GM19239 (cell line): ENCODE results near the gene IL17REL.
"Not testable (repeated sequence)": the region's sequence is repeated elsewhere in the genome, so short reads cannot be mapped to it uniquely, and the experiment has no call there.

ENCODE experiments used
- DNase-seq: peaks from one replicate; pipeline ENCODE4 v3.0.0; 2011; ENCODE audit warnings: low spot score; ENCODE audit not compliant: insufficient read length
- FAIRE-seq: peaks from 2 replicates; lab custom pipeline; 2011; peaks lifted over from hg19 to GRCh38; lab: Jason Lieb, UNC

Gene IL17REL

GRCh38 chr22:49949914-49950292, 62.7 kb downstream of the IL17REL start:
- no peak for FAIRE-seq
- DNase-seq: no peak

DNA sequence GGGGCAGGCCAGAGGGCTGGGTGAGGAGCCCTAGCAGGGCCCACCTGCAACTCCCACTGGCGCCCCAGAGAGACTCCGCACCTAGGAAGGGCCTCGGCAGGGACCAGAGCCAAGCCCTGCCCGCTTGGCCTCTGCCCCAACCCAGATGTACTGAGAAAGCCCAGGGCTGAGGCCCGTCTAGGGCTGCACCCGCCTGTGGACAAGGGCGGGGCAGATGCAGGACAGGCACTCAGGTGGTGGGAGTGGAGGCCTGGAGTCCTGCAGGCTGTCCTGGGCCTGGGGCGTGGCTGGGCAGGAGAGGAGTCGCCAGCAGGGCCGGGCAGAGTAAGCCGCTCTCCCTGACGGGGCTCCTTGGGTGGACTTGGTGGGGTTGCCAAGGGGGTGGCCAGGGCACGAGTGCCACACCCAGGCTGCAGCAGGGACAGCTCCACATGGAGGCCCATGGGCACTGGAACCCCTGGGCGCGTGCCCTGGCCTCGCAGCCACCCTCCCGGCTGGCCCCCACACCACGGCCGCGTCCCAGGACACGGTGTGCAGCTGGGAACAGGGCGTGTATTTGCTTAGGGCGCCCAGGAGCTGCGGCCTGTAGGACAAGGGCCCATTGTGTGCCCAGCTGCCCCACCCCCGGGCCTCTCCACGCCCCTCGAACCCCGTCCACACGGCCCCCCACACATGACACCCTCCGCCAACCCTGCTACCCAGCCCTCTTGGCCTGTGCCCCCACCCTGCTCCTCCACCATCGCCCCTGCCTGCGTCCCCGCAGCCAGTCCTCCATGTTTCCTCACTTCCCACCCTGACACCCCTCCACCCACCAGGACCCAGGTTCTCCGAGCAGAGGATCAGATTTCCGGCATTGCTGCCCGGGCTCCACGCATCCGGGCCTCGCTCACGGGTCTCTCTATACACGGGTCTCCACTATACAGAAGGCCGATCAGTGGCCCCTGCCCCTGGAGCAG, 63.3 kb downstream of the IL17REL start:
- FAIRE-seq (no peak), DNase-seq (no peak)

DNA sequence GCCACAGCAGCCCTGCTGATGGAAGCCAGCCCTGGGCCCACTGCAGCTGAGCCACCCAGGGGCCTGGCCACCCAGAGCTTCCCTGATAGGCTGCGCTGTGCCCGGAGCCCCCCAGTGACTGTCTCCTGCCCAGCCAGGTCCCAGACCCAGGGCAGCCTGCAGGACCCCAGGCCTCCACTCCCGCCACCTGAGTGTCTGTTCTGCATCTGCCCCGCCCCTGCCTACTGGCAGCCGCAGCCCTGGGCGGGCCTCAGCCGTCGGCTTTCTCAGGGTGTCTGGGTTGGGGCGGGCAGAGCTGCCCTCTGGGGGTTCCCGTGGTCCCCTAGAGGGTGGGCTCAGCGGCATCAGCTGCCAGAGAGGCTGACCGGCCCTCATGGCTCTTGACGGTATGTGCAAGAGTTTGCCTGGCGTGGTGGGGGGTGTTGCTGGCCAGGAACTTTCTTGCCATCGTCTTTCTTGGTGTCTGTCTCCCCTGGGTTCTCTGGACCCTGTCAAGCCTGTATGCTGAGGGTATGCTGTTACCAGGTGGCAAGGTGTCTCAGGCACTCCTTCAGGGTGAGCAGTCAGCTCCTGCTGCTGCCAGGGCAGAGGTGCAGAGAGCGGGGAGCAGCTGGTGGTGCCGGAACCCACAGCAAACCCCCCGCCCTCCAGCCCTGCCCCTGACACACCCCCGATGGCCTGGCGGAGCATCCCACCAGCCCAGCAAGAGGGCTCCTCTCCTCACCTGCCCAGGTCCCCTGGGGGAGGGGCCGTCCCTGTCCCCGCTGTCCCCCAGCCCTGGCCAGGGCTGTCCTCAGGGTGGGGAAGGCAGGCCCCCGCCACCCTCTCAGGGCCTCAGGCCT, 64.2 kb downstream of the IL17REL start:
- DNase-seq (no peak), FAIRE-seq (no peak)

GRCh38 chr22:49947296-49947622, 65.3 kb downstream of the IL17REL start:
- DNase-seq (no peak), FAIRE-seq (no peak)

DNA sequence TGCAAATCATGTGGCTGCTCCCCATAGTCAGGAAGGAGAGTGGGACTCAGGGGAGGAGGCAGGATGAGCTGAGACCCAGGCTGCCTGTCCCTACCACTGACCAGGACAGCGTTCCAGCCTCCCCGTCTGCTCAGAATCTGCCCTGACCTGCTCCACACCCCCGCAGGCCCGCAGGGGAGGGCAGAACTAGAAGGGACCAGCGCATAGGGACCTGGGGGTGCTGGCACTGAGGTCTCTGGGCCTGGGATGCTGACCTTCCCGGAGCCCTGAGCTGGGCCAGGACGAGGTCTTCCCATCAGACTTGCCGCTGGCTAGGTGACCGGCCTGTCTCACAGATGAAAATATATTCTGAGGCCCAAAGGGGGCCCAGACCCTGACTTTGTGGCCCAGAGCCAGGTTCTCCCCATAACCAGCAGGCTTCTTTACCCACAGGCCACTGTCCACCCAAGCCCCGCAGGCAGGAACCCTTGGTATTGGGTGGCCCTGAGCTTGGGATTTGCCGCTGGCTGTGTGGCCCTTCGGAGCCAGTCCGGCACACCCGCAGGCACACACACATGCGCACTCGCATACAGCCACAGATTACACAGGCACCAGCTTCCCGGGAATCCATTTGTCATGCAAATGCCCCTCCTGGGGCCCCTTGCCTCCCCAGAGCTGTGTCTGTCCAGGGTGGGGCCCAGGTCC, 65.8 kb downstream of the IL17REL start:
- FAIRE-seq (no peak), DNase-seq (no peak)

- not testable (repeated sequence) for FAIRE-seq, DNase-seq
These were observed 67.3 kb downstream of the IL17REL start for GRCh38 chr22:49945042-49945794.
